Activated T-cell treated with anti-CD3 and anti-CD28 coated beads, Interleukin-2, amount 50 U/mL, for 4 hours (primary cell): ENCODE results near the gene RGSL1. TPM values are rescaled to one million over a fixed set of nuclear protein-coding genes. Genes with fewer than 3 reads are reported as not detected.

ENCODE experiments used
- ATAC-seq, 2 donors: fragments of 200-7000 bp; cut with Tn5 transposase; one replicate each; pipeline ENCODE4 v1.10.0; 2021
- DNase-seq: peaks from one replicate; pipeline ENCODE4 v3.0.0-alpha.2; 2020
- H3K27me3 Mint-ChIP-seq: one replicate; pipeline ENCODE4 v1.8.0; 2021; ENCODE audit warnings: low read depth, mixed read lengths
- H3K36me3 Mint-ChIP-seq: one replicate; pipeline ENCODE4 v1.8.0; 2022; ENCODE audit warnings: mixed read lengths; ENCODE audit not compliant: insufficient read depth
- H3K4me1 Mint-ChIP-seq: one replicate; pipeline ENCODE4 v1.8.0; 2021; ENCODE audit warnings: low read depth, mixed read lengths
- H3K4me3 Mint-ChIP-seq: one replicate; pipeline ENCODE4 v1.8.0; 2021; ENCODE audit warnings: mild to moderate bottlenecking, moderate library complexity, mixed read lengths
- H3K9me3 Mint-ChIP-seq: one replicate; pipeline ENCODE4 v1.8.0; 2021; ENCODE audit warnings: mixed read lengths
- total RNA-seq, 3 donors: library from RNA; stranded (reverse); gene quantifications; one replicate each; pipeline ENCODE4 v1.2.1, GENCODE V29; 2021

Gene RGSL1
- not detected for total RNA-seq

DNA sequence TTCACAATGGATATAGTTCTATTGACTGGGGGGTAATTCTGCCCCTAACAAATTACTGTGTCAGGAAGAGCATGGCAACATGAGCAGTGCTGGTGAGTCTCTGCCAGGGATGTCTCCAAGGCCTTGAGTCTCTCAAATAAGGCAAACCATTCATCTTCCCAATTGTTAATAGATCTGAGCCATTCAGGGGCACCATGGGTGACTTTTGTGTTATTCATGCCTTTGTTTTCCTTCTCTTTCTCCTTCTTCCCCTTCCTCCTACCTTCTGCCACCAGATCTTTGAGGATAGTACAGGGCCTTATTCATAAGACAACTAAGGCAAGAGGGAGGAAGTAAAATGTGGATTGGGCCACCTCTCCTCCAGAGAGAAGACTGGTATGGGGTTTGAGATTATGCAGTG, at the start of gene RGSL1:
Gene RGSL1, plus strand, starts transcription at position 60 of the 400 bp plus-strand sequence. Its CDS starts 20 bp downstream, at position 80.
- ATAC-seq (no peak), DNase-seq (no peak)
- no peaks in the 10 kb centered on the region for H3K36me3 Mint-ChIP-seq
- no peak within 1 kb of the TSS for H3K4me3 Mint-ChIP-seq
- H3K9me3 Mint-ChIP-seq: no peaks in the 10 kb centered on the region
- H3K27me3 Mint-ChIP-seq: peaks cover 10% of the 10 kb centered on the region
- peaks cover 7% of the 10 kb centered on the region for H3K4me1 Mint-ChIP-seq

DNA sequence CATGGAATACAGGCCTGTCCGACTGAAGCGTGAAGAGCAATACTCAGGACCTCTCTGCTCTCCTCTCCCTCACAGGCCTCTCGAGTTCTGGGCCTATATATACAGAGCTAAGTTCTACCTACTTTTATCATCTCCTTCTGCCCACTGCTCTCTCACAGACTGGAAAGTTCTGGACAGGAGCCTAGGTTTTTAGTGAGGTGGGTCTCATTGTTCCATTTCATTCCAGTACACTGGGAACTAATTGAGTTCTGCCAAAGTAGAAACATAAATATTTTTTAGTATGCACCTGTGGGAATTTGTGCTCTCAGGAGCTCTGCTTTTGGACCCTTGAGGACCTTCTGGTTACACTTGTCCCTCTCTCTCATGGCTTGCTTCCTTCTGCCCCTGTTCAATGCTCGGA, 49.4 kb upstream of the RGSL1 start, which contains the start of gene TEDDM1:
Gene TEDDM1, minus strand, starts transcription at position 101 of the 400 bp plus-strand sequence. CDS start 182 bp downstream, outside the sequence.
- Mint-ChIP-seq H3K27me3 (peaks cover 8% of the 10 kb centered on the region), H3K4me3 (no peak within 1 kb of the TSS), H3K4me1 (peaks cover 4% of the 10 kb centered on the region), H3K36me3 (no peaks in the 10 kb centered on the region), H3K9me3 (peaks cover 3% of the 10 kb centered on the region)
- DNase-seq: no peak
- ATAC-seq: no peak

DNA sequence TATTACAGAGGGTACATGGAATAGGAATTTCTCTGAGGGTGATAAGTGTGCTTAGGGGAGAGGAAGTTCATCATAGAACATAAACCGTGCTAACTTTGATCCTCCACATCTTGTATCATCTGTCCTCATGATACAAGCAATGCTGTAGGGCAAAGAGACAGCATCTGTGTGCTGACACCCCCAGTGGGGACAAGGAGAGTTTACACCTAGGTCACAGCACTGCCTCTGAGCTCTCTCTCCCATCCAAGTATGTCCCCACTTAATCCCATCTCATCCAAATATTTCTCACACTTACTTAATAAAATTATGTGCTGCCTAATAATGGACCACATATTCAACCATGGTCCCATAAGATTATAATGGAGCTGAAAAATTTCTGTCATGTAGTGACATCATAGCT, 45.2 kb upstream of the RGSL1 start:
- no peak for ATAC-seq
- H3K9me3 Mint-ChIP-seq: peaks cover 5% of the 10 kb centered on the region

DNA sequence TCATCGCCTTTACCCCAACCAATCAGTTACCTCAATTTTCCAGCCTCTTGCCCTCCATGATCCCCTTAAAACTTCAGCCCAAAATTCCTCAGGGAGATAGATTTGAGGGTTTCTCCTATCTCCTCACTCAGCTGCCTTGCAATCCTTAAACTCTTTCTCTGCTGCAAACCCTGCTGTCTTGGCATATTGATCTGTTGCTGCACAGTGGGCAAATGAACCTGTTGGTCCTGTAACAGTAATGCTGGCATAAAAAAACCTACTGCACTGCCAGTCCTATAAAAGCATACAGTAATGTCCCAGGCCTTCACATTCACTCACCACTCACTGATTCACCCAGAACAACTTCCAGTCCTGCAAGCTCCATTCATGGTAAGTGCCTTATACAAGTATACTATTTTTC, 44.4 kb upstream of the RGSL1 start:
- no peaks in the 10 kb centered on the region for H3K4me1 Mint-ChIP-seq
- ATAC-seq (no peak), DNase-seq (no peak)
- no peak overlapping the region for H3K4me3 Mint-ChIP-seq
- H3K27me3 Mint-ChIP-seq: peaks cover 30% of the 10 kb centered on the region
- peaks cover 5% of the 10 kb centered on the region for H3K9me3 Mint-ChIP-seq
- no peaks in the 10 kb centered on the region for H3K36me3 Mint-ChIP-seq

More for the DNA sequence above, 45.2 kb upstream of the RGSL1 start:
- no peak for DNase-seq
- Mint-ChIP-seq H3K4me1 (no peaks in the 10 kb centered on the region), H3K4me3 (no peak overlapping the region), H3K36me3 (no peaks in the 10 kb centered on the region), H3K27me3 (peaks cover 25% of the 10 kb centered on the region)

DNA sequence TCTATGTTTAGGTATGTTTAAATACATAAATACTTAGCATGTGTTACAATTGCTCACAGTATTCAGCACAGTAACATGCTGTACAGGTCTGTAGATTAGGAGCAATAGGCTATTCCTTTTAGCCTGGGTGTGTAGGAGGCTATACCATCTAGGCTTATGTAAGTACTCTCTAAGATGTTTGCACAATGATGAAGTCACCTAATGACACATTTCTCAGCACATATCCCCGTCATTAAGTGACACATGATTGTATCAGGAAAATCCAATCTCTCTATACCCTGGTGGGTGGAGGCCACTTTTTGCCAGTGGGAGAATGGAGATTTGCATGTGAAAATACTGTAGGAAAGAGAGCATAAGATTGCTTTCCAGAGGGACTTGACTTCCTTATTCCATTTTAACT, 43.9 kb upstream of the RGSL1 start:
- Mint-ChIP-seq H3K36me3 (no peaks in the 10 kb centered on the region), H3K4me3 (no peak overlapping the region), H3K27me3 (peaks cover 30% of the 10 kb centered on the region), H3K9me3 (peaks cover 5% of the 10 kb centered on the region), H3K4me1 (no peaks in the 10 kb centered on the region)
- no peak for DNase-seq
- ATAC-seq: no peak

DNA sequence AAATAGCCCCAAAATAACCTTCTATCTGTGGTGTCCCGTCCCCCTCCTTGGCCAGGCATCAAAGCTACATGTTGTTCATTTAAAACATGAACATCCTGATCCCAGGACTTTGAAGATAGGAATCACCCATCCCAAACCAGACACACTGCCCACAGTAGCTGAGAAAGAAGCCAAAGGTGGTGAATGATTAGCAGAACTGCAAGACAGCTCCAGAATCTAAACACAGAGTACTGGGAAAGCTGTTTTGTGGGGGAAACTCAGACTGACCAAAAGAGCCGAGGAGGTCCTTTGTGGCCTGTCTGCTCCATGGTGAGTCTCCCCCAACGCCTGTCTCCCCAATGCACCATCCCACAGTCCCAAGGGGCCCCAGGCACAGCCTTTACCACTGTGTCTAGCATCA, 42.2 kb upstream of the RGSL1 start:
- no peak overlapping the region for H3K4me3 Mint-ChIP-seq
- no peaks in the 10 kb centered on the region for H3K36me3 Mint-ChIP-seq
- DNase-seq: no peak
- no peak for ATAC-seq
- H3K27me3 Mint-ChIP-seq: peaks cover 30% of the 10 kb centered on the region
- H3K9me3 Mint-ChIP-seq: peaks cover 5% of the 10 kb centered on the region
- no peaks in the 10 kb centered on the region for H3K4me1 Mint-ChIP-seq

DNA sequence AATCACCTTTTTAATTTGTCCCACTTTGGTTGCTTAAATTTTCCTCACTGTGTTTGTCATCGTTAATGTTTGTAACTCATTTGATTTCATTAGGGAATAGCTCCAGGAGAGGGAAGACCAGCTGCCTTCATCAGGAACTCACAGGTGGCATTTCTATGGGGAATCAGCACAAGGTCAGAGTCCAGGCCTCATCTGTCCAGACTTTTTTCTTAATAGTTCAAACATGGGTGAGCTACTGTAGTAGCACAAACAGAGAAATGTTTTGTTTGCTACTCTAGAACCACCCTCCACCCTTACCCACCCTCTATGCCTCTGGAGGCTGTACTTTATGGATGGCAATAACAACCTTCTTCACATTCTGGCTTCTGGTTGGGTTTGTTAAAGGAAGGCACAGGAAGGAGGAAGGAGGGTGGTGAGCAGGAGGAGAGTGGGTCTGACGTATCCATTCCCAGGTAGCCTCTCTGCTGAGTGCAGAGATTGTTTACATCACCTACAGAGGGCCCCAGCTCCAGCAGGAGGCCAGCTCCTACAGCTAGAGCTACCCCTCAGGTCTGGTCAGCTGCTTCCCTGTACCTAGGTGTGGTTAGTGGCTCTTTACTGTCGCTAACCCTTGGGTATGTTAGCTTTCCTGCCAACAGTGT, 41.4 kb upstream of the RGSL1 start:
- Mint-ChIP-seq H3K27me3 (peaks cover 30% of the 10 kb centered on the region), H3K4me1 (no peaks in the 10 kb centered on the region), H3K4me3 (no peak overlapping the region), H3K36me3 (no peaks in the 10 kb centered on the region), H3K9me3 (peaks cover 5% of the 10 kb centered on the region)
- ATAC-seq: no peak
- no peak for DNase-seq

DNA sequence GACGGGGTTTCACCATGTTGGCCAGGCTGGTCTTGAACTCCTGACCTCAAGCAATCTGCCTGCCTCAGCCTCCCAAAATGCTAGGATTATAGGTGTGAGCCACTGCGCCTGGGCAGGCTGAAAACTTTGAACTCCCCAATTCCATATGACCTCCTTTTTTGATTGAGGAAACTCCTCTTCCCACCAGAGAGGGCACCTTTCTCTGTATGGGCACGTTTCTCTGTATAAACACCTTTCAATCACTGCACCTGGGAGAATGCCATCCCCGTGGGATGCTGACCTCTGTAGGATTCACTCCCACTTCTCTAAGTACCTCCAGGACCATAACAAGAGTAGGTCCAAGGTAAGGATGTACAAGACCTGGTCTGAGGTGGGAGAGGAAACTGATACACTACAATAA, 39.8 kb upstream of the RGSL1 start:
- Mint-ChIP-seq H3K9me3 (peaks cover 5% of the 10 kb centered on the region), H3K4me3 (no peak overlapping the region), H3K36me3 (no peaks in the 10 kb centered on the region), H3K4me1 (no peaks in the 10 kb centered on the region), H3K27me3 (peaks cover 35% of the 10 kb centered on the region)
- ATAC-seq (no peak), DNase-seq (no peak)

DNA sequence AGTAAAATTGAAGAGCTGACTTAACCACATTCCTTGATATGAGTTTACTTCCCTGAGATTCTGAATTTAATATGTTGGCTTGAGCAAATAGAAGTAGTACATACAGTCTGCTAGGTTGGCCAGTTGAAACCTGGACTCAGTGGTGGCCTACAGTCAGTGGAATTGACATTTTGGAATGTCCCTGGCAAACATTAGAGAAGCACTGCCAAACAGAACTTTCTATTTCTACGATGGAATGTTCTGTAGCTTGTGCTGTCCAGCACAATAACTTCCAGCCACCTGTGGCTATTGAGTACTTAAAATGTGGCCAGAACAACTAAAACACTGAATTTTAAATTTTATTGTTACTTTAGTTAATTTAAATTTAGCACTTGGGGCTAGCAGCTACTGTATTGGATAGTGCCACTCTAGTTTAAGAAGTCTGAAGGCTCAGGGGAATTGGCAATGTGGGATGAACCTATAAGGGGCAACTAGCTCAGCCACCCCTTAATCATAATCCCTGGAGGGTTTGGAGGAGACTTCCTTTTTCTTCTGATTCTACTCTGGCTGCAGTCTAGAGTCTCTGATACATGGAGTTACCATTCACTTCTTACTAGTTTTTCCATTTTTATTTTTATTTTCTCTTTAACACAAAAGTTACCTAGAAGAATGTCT, 39.2 kb upstream of the RGSL1 start:
- ATAC-seq (no peak), DNase-seq (no peak)
- Mint-ChIP-seq H3K36me3 (no peaks in the 10 kb centered on the region), H3K9me3 (peaks cover under 1% of the 10 kb centered on the region), H3K4me3 (no peak overlapping the region), H3K27me3 (peaks cover 35% of the 10 kb centered on the region), H3K4me1 (no peaks in the 10 kb centered on the region)

DNA sequence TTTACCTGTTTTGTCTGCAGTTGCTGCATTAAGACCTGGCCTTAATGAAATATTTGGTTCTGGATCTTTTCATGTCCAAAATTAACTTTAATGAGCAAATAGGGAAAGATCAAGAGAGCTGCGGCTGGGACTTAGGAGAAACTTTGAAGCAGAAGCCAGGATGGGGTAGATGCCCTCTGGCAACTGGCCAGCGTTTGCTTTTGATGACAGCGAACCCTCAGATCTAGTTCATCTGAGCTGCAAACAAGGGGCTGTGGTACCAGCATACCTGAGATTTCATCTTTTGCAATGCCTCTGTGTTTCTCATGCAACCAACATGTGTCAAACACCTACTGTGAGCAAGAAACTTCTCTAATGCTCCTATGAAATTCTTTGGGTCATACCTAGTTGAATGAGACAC, 36.5 kb upstream of the RGSL1 start:
- Mint-ChIP-seq H3K9me3 (no peaks in the 10 kb centered on the region), H3K27me3 (peaks cover 28% of the 10 kb centered on the region), H3K4me1 (no peaks in the 10 kb centered on the region), H3K4me3 (no peak overlapping the region), H3K36me3 (no peaks in the 10 kb centered on the region)
- ATAC-seq (no peak), DNase-seq (no peak)

DNA sequence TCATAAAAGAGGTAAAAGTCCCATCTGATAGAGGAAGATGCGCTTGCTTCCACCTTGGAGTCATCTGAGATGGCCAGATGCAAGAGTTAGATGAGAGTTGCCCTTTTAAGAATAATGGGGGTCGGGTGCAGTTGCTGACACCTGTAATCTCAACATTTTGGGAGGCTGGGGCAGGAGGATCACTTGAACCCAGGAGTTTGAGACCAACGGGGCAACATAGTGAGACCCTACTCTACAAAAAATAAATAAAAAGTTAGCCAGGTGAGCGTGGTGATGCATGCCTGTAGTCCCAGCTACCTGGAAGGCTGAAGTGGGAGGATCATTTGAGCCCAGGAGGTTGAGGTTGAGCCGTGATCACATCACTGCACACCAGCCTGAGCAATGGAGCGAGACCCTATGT, 36.0 kb upstream of the RGSL1 start:
- no peaks in the 10 kb centered on the region for H3K9me3 Mint-ChIP-seq
- no peak for DNase-seq
- peaks cover 28% of the 10 kb centered on the region for H3K27me3 Mint-ChIP-seq
- ATAC-seq: no peak
- H3K36me3 Mint-ChIP-seq: no peaks in the 10 kb centered on the region
- H3K4me1 Mint-ChIP-seq: no peaks in the 10 kb centered on the region
- H3K4me3 Mint-ChIP-seq: no peak overlapping the region

DNA sequence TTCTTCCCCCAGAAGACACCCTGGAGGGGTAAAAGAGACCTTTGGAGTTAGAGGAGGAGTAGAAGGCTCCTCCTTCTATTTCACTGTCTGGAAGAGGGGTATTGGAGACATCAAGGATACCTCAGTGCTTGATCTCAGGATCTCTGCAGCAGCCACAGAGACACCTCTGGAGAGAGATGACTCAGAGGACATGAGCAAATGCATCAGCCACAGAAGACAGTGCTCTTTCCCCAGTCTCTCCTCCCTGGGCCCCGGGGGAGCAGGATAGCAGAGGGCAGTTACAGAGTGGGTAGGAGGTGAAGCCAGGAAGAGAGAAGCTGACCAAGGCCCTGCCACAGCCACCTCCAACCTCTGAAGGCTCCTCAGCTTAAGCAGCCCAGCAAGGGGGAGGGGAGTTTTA, 34.2 kb upstream of the RGSL1 start:
- peak in 1 of 2 donors; percentile 40 for ATAC-seq
- H3K36me3 Mint-ChIP-seq: no peaks in the 10 kb centered on the region
- no peak for DNase-seq
- no peaks in the 10 kb centered on the region for H3K9me3 Mint-ChIP-seq
- peaks cover 22% of the 10 kb centered on the region for H3K27me3 Mint-ChIP-seq
- no peak overlapping the region for H3K4me3 Mint-ChIP-seq
- H3K4me1 Mint-ChIP-seq: no peaks in the 10 kb centered on the region

DNA sequence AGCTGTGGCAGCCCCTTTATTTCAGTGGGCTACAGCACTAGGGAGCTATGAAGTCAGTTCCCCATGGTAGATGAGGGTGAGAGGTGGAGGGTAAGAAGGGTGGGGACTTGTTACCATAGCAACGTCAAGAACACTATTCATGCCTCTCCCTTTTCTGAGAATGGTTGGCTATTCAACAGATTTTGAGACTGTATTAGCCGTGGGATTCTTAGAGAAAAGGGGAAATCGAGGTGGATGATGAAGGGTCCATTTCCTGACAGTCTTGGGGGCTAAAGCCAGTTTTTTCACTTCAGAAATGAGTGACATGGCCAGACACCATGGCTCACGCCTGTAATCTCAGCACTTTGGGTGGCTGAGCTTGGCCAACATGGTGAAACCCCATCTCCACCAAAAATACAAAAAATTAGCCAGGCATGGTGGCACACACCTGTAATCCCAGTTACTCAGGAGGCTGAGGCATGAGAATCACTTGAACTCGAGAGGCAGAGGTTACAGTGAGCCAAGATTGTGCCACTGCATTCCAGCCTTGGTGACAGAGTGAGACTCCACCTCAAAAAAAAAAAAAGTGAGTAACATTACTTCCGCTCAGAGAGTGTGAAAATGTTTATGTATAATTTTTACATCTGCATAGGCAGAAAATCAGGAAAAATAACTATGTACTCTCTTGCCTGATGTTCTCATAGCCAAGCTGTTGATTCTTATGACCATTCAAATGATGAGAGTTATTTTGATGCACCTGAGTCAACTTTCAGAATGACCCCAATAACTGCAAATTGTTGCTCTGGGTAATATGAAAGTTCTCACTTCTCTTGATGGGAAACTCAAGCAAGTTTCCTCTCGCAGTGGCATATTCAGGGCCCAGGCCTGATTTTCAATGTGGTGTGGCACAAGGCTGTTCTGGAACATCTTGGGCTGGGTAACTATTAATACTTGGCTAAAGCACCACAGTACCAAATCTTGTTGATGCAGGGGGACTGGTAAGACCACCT, 23.2 kb upstream of the RGSL1 start:
- ATAC-seq (no peak), DNase-seq (no peak)
- H3K36me3 Mint-ChIP-seq: no peaks in the 10 kb centered on the region

DNA sequence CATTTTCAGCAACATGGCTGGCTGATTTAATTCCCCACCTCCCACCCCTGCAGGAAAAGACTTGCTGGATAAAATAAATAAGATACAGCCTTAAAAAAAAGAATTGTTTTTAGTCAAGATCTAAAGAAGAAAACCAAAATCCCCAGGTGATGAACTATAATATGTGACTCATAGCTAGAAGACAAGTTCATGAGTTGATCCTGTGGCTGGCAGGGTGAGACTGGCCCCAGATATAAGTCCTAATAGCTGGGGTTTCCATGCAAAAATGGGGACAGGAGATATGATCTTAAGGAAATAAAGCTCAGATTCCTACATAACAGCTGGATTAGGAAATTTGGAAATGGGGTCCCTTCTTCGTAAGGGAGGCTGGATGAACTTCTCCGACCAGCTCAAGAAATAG, 21.9 kb upstream of the RGSL1 start:
- no peak for DNase-seq
- no peaks in the 10 kb centered on the region for H3K9me3 Mint-ChIP-seq
- ATAC-seq: no peak

More for the DNA sequence above, 23.2 kb upstream of the RGSL1 start:
- Mint-ChIP-seq H3K9me3 (no peaks in the 10 kb centered on the region), H3K27me3 (peaks cover 2% of the 10 kb centered on the region), H3K4me1 (peaks cover 17% of the 10 kb centered on the region), H3K4me3 (no peak overlapping the region)

More for the DNA sequence above, 21.9 kb upstream of the RGSL1 start:
- Mint-ChIP-seq H3K4me3 (no peak overlapping the region), H3K36me3 (no peaks in the 10 kb centered on the region), H3K4me1 (peaks cover 17% of the 10 kb centered on the region), H3K27me3 (peaks cover 2% of the 10 kb centered on the region)
